GM19395 (cell line): ENCODE results near the gene DENND5B.
"Not testable (repeated sequence)": the region's sequence is repeated elsewhere in the genome, so short reads cannot be mapped to it uniquely, and the experiment has no call there.

Experiments
- ATAC-seq: cut with Tn5 transposase; IDR thresholded peaks from one replicate; pipeline ENCODE4 v1.9.1; 2021; ENCODE audit warnings: mild to moderate bottlenecking, moderate library complexity; ENCODE audit not compliant: unreplicated experiment

DENND5B gene

GRCh38 chr12:31477687-31478086 is 113.2 kb downstream of the DENND5B start:
- ATAC-seq, result peak; percentile 61

DNA sequence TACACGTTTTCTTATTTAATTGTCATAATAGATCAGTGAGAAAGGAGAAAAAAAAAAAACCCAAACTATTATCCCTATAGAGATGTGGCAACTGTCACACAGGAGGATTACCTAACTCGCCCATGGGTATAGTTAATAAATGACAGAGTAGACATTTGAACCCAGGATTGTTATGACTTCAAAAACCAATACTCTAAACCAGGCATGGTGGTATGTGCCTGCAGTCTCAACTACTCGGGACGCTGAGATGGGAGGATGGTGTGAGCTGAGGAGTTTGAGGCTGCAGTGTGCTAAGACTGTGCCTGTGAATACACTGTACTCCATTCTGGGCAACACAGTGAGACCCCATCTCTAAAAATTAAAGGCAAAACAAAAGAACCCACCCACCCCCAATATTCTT is 114.5 kb downstream of the DENND5B start:
- no peak for ATAC-seq

- not testable (repeated sequence) for ATAC-seq
Measured at GRCh38 chr12:31475610-31476009, 115.3 kb downstream of the DENND5B start.

- no peak for ATAC-seq
Measured at GRCh38 chr12:31474751-31475150, 116.2 kb downstream of the DENND5B start.

GRCh38 chr12:31471823-31472222 is 119.1 kb downstream of the DENND5B start:
- ATAC-seq, result no peak

DNA sequence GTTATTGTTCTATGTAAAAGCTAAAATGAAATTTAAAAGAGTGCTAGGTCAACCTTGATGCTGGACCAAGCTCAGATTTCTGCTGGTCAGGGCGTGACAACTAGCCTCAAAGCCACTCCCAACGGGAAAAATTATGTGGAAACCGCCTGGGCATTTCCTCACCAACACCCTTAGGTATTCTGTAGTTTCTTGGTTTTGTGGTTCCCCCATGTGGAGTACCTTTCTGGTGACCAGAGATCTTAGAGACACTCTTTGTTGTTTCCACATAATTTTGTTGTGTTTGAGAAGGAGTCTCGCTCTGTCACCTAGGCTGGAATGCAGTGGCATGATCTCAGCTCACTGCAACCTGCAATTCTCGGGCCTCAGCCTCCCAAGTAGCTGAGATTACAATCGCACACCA is 119.9 kb downstream of the DENND5B start:
- no peak for ATAC-seq

DNA sequence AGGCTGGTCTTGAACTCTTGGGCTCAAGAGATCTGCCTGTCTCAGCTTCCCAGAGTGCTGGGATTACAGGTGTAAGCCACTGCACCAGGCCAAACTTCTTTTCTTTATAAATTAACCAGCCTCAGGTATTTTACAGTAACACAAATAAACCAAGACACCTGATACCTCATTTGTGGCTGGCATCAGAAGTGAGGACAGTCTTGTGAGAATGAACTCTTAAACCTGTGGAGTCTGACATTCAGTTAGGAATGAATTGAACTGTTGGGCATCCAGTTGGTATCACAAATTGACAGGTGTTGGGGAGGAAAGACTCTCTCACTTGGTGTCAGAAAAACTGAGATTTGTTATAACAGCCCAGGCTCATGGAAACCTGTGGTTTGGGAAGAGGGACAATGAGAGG is 120.5 kb downstream of the DENND5B start:
- ATAC-seq, result no peak

- no peak for ATAC-seq
Measured at GRCh38 chr12:31466768-31467167, 124.2 kb downstream of the DENND5B start.

DNA sequence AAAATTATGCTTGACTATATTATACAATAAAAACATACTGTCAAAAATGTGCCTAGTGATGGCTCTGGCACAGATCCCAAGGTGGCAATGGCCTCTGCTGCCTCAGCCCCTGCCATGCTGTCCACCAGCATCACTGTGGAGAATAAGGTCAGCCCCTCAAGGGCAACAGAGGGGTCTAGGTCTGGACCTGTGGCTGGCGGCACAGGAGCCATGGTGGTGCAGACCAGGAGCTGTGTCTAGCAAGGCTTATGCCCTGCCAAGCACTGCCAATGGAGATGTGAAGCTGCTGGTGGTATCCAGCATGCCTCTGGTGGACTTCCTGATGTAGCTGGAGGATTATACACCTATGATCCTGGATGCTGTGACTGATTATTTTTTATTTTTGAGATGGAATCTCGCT is 125.9 kb downstream of the DENND5B start:
- ATAC-seq, result no peak

GRCh38 chr12:31460024-31460423 is 130.9 kb downstream of the DENND5B start:
- no peak for ATAC-seq

DNA sequence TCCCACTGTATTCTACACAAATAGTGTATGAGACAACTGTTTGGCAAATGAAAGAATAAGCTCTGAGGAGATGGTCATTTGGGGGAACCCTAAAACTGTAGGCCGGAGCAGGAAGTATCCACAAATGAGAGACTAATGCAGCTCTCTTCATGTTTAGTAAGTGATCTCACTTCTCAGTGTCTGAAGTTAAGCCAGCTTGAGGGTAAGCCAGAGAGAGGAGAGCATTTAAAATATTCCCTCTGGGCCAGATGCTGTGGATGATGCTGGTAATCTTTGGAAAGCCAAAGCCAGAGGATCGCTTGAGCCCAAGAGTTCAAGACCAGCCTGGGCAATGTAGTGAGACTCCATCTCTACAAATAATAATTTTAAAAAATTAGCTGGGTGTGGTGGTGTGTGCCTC is 134.4 kb downstream of the DENND5B start:
- no peak for ATAC-seq

DNA sequence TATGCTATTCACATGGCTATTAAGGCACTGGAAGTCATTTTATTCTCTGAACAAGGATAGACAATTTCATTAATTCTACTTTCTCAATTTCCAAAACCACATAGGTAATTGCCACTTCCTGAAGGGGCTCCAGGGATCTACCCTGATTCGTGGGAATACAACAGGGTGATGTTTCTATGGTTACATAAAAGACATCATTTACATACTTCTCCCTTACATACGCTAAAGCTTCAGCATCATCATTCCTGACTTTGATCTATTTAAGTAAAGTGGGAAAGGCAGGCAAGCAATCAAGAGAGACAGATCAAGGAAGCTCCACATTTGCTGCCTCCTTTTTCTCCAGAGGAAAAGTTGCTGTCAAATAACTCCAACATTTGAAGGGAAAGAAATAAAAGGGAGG is 146.2 kb downstream of the DENND5B start:
- ATAC-seq, result no peak

DNA sequence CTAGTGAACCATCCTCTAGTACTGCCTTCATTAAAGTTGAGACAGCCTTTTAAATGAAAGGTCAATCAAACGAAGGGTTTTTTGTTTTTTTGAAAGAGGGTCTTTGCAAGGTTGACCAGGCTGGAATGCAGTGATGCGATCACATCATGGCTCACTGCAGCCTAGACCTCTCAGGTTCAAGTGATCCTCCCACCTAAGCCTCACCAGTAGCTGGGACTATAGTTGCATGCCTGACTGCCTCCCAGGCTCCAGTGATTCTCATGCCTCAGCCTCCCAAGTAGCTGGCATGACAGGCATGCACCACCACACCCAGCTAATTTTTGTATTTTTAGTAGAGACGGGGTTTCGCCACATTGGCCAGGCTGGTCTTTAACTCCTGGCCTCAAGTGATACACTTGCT is 150.3 kb downstream of the DENND5B start:
- no peak for ATAC-seq

DNA sequence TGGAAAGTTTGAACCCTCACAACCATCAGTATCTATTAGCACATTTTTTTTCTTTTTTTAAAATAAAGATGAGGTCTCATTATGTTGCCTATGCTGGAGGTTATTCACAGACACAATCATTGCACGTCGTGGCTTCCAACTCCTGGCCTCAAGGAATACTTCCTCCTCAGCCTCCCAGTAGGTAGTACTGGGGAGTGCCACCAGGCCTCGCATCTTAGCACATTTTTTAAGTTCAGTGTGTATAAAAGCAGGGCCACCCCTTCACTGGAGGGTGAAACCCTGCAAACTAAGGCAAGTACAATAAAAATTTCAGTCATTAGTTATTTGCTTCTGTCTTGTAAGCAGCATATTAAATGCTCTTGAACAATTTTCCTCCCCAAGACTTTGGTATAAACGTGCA is 150.8 kb downstream of the DENND5B start:
- ATAC-seq, result no peak

DNA sequence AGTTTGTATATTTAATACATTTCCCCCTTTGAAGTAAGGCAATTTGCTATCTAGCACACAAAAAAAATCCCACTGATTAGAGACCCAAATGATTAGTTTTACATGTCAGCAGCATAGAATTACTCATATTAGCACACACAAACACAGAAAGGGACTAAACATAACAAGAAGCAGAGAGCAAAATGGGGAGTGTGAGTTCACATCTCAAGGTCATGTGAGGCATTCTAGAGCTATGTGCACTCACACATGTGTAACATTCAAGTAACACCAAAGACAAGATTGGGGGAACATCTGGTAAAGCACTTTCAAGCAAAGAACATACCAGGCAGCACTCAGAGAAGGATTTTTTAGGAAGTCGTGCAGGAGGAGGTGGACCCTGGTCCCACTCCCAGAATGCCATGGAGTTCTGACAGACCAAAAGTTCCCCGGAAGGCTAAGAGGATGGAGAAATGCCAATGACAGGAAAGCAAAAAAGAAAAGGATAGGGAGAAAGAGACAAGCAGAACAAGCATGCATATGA is 159.2 kb downstream of the DENND5B start:
- no peak for ATAC-seq

DNA sequence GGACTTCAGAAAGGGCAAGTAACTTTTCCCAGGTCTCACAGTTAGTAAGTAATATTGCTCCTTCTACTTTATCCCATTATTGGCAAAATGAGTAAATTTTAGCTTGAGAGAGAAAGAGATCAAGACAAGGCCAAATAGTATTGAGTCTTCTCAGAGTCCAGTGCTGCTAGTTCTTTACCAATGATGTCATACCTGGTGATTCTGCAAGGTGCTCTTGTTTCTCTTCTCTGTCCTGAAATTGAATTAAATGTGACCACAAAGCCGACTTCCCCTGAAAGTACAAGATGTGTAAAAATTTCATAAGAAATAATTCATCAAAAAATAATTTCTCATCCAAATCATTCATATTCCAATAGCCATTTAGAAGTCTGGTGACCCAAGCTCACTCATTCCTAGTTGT is 167.5 kb downstream of the DENND5B start:
- no peak for ATAC-seq

DNA sequence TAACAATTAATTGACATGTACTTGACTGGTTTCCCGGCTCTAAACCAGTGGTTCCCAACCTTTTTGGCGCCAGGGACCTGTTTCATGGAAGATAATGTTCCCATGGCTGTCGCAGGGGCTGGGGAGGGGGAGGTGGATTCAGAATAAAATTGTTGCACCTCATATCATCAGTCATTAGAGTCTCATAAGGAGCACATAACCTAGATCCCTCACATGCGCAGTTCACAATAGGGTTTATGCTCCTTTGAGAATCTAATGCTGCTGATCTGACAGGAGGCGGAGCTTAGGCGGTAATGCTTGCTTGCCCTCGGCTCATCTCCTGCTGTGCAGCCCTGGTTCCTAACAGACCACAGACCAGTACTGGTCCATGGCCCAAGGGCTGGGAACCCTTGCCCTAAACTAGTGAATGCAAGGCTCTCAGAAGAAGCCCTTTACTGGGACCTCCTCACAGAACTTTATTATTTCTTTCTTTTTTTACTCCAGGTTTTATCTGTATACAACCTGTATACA is 178.6 kb downstream of the DENND5B start:
- no peak for ATAC-seq

GRCh38 chr12:31408763-31409162 is 182.2 kb downstream of the DENND5B start:
- no peak for ATAC-seq

- no peak for ATAC-seq
Measured at GRCh38 chr12:31407562-31407961, 183.4 kb downstream of the DENND5B start.

DNA sequence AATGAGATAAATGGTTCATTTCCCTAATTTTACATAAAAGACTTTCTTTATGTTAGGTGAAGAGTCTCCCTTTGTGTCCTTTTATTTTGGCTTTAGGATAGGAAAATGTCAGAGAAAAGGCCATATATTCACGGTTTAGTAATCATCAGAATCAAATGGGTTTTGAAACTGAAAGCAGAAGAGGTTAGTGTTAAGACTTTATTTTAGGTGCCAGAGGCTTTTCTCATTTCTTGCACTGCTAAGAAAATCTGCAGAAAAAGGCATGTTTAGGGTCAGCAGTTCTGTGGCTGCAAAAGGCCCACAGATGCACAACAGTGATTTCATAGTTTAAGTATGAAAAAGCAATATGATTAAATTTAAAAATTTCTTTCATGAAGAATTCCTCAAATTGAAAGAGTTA is 184.6 kb downstream of the DENND5B start:
- ATAC-seq, result peak; percentile 64

- ATAC-seq, result no peak
Measured at GRCh38 chr12:31405021-31405420, 185.9 kb downstream of the DENND5B start.

DNA sequence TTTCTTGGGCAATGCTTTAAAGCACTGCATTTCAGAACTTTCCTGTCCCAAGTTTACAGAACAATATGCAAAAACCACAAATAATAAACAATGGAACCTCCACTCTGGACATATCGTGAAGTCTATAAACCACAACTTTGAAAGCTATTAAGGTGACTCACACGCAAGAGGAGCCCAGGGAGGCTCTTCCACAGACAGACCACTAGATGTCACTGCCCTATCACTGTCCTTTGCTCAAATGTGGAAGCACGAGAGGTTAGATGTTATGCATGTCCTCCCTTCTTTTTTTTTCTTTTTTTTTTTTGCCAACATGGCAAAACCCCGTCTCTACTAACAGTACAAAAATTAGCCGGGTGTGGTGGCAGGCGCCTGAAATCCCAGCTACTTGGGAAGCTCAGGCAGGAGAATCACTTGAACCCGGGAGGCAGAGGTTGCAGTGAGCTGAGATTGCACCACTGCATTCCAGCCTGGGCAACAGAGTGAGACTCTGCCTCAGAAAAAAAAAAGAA is 187.8 kb downstream of the DENND5B start:
- peak; percentile 87 for ATAC-seq

DNA sequence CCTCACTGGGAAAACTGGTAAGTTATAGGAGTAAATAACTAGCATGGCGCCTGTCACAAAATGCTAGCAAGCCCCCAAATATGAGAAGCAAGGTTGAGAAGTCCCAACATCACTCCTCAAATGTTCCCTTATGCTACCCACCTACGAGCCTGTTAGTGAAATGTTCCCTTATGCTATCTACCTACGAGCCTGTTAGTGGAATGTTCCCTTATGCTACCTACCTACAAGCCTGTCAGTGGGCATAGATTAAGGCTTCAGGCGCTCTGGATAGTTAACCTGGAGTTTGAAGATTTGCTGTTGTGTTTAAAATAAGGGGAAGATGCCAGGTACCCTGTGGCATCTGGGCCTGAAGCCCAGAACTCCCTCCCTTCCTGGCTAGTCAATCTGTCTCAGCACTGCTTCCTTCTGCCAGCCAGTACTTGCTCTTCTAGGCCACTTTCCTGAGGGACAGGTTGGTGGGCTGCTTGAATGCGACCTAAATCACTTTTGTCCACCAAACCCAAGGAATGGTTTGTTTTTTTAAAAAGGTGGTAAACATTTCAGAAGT is 197.9 kb downstream of the DENND5B start:
- ATAC-seq, result no peak
